WTC11 (cell line): ENCODE results near the gene SPECC1L. TPM values are rescaled to one million over a fixed set of nuclear protein-coding genes. Genes with fewer than 3 reads are reported as not detected.
"Not testable (repeated sequence)": the region's sequence is repeated elsewhere in the genome, so short reads cannot be mapped to it uniquely, and the experiment has no call there.

Experiments used
- ATAC-seq: fragments of 200-7000 bp; cut with Tn5 transposase; 2 replicates; pipeline ENCODE4 v1.10.0; 2021; ENCODE audit warnings: mild to moderate bottlenecking, moderate library complexity
- CTCF ChIA-PET: fragments of 300-600 bp; sonication (Branson Sonifier 250); formaldehyde crosslinking; loops from one replicate; lab custom pipeline; 2021; ENCODE audit warnings: antibody characterized with exemption; lab: Charles Lee
- POLR2A ChIA-PET: fragments of 350-600 bp; sonication (Branson Sonifier 250); formaldehyde crosslinking; loops from one replicate; lab custom pipeline; 2021; ENCODE audit warnings: antibody characterized with exemption; lab: Charles Lee
- DNase-seq: peaks from one replicate; pipeline ENCODE4 v3.0.0; 2021; ENCODE audit warnings: low spot score
- H3K27ac Mint-ChIP-seq: 2 replicates; pipeline ENCODE4 v1.8.0; 2021; ENCODE audit warnings: mixed read lengths
- H3K27me3 Mint-ChIP-seq: 2 replicates; pipeline ENCODE4 v1.8.0; 2021; ENCODE audit warnings: low read depth, mild to moderate bottlenecking, moderate library complexity, mixed read lengths
- H3K36me3 Mint-ChIP-seq: 2 replicates; pipeline ENCODE4 v1.8.0; 2021; ENCODE audit warnings: mixed read lengths
- H3K4me1 Mint-ChIP-seq: 2 replicates; pipeline ENCODE4 v1.8.0; 2022; ENCODE audit warnings: mixed read lengths
- H3K4me3 Mint-ChIP-seq: 2 replicates; pipeline ENCODE4 v1.8.0; 2021; ENCODE audit warnings: mild to moderate bottlenecking, moderate library complexity, mixed read lengths
- H3K9me3 Mint-ChIP-seq: 2 replicates; pipeline ENCODE4 v1.8.0; 2021; ENCODE audit warnings: mixed read lengths
- JUN ChIP-seq: sonication (generic); formaldehyde crosslinking; IDR thresholded peaks from 2 replicates; pipeline ENCODE4 v1.8.0; 2023; ENCODE audit warnings: mild to moderate bottlenecking, missing genetic modification reagents
- KAT7 ChIP-seq: sonication (generic); formaldehyde crosslinking; IDR thresholded peaks from 2 replicates; pipeline ENCODE4 v1.8.1; 2023; ENCODE audit warnings: missing genetic modification reagents, mild to moderate bottlenecking, borderline replicate concordance
- RELA ChIP-seq: sonication (generic); formaldehyde crosslinking; IDR thresholded peaks from 2 replicates; pipeline ENCODE4 v1.8.1; 2022; ENCODE audit warnings: missing genetic modification reagents, mild to moderate bottlenecking, borderline replicate concordance
- SP1 ChIP-seq: sonication (generic); formaldehyde crosslinking; conservative IDR thresholded peaks from 2 replicates; pipeline ENCODE4 v1.8.1; 2022; ENCODE audit warnings: missing genetic modification reagents
- TCF7 ChIP-seq: sonication (generic); formaldehyde crosslinking; IDR thresholded peaks from 2 replicates; pipeline ENCODE4 v1.8.0; 2022; ENCODE audit warnings: mild to moderate bottlenecking, low read depth, missing genetic modification reagents, moderate library complexity
- TEAD4 ChIP-seq: sonication (generic); formaldehyde crosslinking; IDR thresholded peaks from 2 replicates; pipeline ENCODE4 v1.8.0; 2022; ENCODE audit warnings: mild to moderate bottlenecking, missing genetic modification reagents
- ZNF671 ChIP-seq: fragments of 250-450 bp; sonication (Bioruptor Pico); IDR thresholded peaks from 2 replicates; pipeline ENCODE4 v1.8.0; 2021; ENCODE audit warnings: mild to moderate bottlenecking
- total RNA-seq: library from RNA; stranded (reverse); gene quantifications from 3 replicates; pipeline ENCODE4 v1.2.3, GENCODE V29; 2021
- TF ChIP-seq, protein P1 (sequence below): fragments of 250-450 bp; sonication (Bioruptor Pico); IDR thresholded peaks from 2 replicates; pipeline ENCODE4 v1.9.0; 2021; ENCODE audit warnings: mild to moderate bottlenecking, borderline replicate concordance
- TF ChIP-seq, protein P2 (sequence below): sonication (generic); formaldehyde crosslinking; IDR thresholded peaks from 2 replicates; pipeline ENCODE4 v1.8.1; 2022; ENCODE audit warnings: mild to moderate bottlenecking, moderate library complexity, missing genetic modification reagents
- TF ChIP-seq, protein P3 (sequence below): sonication (generic); formaldehyde crosslinking; IDR thresholded peaks from 2 replicates; pipeline ENCODE4 v1.8.0; 2023; ENCODE audit warnings: mild to moderate bottlenecking, missing genetic modification reagents
- TF ChIP-seq, protein P4 (sequence below): fragments of 250-450 bp; sonication (Bioruptor Pico); IDR thresholded peaks from 2 replicates; pipeline ENCODE4 v1.9.0; 2021; ENCODE audit warnings: mild to moderate bottlenecking

SPECC1L gene
- total RNA-seq, 1 experiment from 2014 or later: 44.6 TPM

DNA sequence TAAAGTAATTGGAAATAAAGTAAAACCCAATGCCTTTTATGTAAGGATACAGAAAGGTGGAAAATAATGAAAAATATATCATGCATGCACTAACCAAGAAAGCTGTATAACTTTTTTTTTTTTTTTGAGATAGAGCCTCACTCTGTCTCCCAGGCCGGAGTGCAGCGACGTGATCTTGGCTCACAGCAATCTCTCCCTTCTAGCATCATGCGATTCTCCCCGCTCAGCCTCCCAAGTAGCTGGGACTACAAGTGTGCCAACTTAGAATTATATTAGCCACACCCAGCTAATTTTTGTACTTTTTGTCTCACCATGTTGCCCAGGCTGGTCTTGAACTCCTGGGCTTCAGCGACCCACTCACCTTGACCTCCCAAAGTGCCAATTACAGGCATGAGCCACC is 30.2 kb upstream of the SPECC1L start (continued):
- TF ChIP-seq, protein P1, sequence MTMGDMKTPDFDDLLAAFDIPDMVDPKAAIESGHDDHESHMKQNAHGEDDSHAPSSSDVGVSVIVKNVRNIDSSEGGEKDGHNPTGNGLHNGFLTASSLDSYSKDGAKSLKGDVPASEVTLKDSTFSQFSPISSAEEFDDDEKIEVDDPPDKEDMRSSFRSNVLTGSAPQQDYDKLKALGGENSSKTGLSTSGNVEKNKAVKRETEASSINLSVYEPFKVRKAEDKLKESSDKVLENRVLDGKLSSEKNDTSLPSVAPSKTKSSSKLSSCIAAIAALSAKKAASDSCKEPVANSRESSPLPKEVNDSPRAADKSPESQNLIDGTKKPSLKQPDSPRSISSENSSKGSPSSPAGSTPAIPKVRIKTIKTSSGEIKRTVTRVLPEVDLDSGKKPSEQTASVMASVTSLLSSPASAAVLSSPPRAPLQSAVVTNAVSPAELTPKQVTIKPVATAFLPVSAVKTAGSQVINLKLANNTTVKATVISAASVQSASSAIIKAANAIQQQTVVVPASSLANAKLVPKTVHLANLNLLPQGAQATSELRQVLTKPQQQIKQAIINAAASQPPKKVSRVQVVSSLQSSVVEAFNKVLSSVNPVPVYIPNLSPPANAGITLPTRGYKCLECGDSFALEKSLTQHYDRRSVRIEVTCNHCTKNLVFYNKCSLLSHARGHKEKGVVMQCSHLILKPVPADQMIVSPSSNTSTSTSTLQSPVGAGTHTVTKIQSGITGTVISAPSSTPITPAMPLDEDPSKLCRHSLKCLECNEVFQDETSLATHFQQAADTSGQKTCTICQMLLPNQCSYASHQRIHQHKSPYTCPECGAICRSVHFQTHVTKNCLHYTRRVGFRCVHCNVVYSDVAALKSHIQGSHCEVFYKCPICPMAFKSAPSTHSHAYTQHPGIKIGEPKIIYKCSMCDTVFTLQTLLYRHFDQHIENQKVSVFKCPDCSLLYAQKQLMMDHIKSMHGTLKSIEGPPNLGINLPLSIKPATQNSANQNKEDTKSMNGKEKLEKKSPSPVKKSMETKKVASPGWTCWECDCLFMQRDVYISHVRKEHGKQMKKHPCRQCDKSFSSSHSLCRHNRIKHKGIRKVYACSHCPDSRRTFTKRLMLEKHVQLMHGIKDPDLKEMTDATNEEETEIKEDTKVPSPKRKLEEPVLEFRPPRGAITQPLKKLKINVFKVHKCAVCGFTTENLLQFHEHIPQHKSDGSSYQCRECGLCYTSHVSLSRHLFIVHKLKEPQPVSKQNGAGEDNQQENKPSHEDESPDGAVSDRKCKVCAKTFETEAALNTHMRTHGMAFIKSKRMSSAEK: no peak
- TF ChIP-seq, protein P2, sequence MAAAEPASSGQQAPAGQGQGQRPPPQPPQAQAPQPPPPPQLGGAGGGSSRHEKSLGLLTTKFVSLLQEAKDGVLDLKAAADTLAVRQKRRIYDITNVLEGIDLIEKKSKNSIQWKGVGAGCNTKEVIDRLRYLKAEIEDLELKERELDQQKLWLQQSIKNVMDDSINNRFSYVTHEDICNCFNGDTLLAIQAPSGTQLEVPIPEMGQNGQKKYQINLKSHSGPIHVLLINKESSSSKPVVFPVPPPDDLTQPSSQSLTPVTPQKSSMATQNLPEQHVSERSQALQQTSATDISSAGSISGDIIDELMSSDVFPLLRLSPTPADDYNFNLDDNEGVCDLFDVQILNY (CRISPR knock-in tag): no peak
- TF ChIP-seq, protein P3, sequence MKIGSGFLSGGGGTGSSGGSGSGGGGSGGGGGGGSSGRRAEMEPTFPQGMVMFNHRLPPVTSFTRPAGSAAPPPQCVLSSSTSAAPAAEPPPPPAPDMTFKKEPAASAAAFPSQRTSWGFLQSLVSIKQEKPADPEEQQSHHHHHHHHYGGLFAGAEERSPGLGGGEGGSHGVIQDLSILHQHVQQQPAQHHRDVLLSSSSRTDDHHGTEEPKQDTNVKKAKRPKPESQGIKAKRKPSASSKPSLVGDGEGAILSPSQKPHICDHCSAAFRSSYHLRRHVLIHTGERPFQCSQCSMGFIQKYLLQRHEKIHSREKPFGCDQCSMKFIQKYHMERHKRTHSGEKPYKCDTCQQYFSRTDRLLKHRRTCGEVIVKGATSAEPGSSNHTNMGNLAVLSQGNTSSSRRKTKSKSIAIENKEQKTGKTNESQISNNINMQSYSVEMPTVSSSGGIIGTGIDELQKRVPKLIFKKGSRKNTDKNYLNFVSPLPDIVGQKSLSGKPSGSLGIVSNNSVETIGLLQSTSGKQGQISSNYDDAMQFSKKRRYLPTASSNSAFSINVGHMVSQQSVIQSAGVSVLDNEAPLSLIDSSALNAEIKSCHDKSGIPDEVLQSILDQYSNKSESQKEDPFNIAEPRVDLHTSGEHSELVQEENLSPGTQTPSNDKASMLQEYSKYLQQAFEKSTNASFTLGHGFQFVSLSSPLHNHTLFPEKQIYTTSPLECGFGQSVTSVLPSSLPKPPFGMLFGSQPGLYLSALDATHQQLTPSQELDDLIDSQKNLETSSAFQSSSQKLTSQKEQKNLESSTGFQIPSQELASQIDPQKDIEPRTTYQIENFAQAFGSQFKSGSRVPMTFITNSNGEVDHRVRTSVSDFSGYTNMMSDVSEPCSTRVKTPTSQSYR (CRISPR knock-in tag): no peak
- TF ChIP-seq TCF7 (CRISPR knock-in tag): no peak

DNA sequence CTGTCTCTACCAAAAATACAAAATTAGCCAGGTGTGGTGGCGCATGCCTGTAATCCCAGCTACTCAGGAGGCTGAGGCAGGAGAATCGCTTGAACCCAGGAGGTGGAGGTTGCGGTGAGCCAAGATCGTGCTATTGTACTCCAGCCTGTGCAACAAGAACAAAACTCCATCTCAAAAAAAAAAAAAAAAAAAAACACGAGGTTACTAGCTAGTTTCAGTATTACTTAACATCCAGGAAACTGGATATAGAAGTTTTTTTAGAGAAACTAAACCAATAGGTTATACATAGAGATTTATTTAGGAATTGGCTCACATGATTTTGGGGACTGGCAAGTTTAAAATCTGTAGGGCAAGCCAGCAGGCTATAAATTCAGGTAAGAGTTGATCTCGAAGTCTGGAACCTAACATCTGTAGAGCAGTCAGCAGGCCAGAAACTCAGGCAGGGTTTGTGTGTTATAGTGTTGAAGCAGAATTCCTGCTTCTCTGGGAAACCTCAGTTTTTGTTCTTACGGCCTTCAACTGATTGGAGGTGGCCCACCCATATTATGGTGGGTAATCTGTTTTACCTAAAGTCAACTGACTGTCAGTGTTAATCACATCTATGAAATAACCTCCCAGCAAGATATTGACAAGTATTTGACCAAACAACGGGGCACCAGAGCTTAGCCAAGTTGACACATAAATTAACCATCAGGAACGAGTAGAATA is 29.5 kb upstream of the SPECC1L start:
- H3K9me3 Mint-ChIP-seq, POLR2A ChIA-PET, DNase-seq, H3K27me3 Mint-ChIP-seq, H3K4me3 Mint-ChIP-seq, H3K36me3 Mint-ChIP-seq, ATAC-seq, H3K27ac Mint-ChIP-seq: not testable (repeated sequence)
- peaks cover 15% of the 10 kb centered on the region for H3K4me1 Mint-ChIP-seq
- CTCF ChIA-PET: interaction anchor here (0.6 to 4.8 kb wide), 4 partner anchors 10 to 133 kb away, joined by 3 to 69 read pairs (median 5); no protein-coding TSS in a partner anchor

DNA sequence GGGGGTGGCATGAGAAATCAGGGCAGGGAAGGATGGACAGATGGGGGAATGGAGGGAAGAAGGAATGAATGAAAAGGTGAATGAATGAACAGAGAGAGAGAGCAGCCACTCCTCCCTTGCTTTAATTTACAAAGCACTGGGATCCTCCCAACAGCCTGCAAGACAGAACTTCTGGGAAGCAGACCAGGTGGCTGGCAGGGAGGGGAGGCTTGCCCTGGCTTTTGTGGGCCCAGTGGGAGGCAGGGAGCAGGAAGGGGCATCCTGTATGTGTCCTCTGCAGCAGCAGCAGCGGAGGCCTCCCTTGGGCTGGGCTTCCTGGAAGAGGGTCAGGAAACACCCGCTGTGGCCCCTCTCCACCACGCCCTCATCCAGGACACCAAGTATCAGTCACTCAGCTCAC is 27.2 kb upstream of the SPECC1L start:
- H3K27me3 Mint-ChIP-seq, ATAC-seq, H3K4me3 Mint-ChIP-seq, POLR2A ChIA-PET, DNase-seq, H3K27ac Mint-ChIP-seq, H3K9me3 Mint-ChIP-seq, H3K36me3 Mint-ChIP-seq: not testable (repeated sequence)
- H3K4me1 Mint-ChIP-seq: peaks cover 18% of the 10 kb centered on the region
- CTCF ChIA-PET: interaction anchor here (1.1 to 4.8 kb wide), 22 partner anchors 12 to 212 kb away, joined by 3 to 69 read pairs (median 5); partner anchors contain the start of genes SPECC1L and SUSD2

DNA sequence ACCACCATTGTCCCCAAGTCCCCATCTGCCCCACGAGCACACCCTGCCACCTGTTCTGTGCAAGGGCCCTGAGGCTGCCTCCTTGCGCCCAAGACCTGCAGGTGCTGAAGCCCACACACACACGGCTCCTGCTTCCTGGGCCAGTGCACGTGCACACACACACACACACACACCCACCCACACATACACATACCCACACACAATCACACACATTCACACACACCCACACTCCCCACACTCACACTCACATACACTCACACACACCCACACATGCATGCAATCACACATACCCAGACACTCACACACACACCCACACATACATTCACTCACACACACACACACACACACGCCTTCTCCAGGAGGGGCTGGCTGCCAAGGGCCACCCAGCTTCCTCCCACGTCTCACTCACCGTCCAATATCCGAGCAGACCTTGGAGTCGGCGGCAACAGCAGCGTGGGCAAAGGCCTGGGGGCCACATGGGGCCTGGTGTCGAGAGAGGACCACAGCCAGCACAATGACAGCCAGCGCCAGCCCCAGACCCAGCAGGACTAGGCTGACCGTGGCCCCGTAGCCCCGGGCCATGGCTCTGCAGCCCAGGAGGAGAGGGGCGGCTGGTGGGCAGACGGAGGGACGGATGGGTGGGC is 26.4 kb upstream of the SPECC1L start:
- TF ChIP-seq, protein P4, sequence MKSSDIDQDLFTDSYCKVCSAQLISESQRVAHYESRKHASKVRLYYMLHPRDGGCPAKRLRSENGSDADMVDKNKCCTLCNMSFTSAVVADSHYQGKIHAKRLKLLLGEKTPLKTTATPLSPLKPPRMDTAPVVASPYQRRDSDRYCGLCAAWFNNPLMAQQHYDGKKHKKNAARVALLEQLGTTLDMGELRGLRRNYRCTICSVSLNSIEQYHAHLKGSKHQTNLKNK: no peak
- TF ChIP-seq ZNF671 (no peak), KAT7 (CRISPR knock-in tag) (no peak), SP1 (CRISPR knock-in tag) (no peak), JUN (CRISPR knock-in tag) (no peak), RELA (CRISPR knock-in tag) (no peak), TEAD4 (no peak)
- Mint-ChIP-seq H3K27me3 (no peaks in the 10 kb centered on the region), H3K27ac (no peak overlapping the region), H3K4me1 (peaks cover 18% of the 10 kb centered on the region), H3K9me3 (no peaks in the 10 kb centered on the region), H3K4me3 (no peak overlapping the region), H3K36me3 (no peaks in the 10 kb centered on the region)
- ATAC-seq: no peak
- no peak for DNase-seq
- ChIA-PET CTCF (interaction anchor here (2.2 to 2.3 kb wide), 2 partner anchors 54 to 55 kb away, joined by 15 to 42 read pairs; no protein-coding TSS in a partner anchor), POLR2A (no interaction called here)

DNA sequence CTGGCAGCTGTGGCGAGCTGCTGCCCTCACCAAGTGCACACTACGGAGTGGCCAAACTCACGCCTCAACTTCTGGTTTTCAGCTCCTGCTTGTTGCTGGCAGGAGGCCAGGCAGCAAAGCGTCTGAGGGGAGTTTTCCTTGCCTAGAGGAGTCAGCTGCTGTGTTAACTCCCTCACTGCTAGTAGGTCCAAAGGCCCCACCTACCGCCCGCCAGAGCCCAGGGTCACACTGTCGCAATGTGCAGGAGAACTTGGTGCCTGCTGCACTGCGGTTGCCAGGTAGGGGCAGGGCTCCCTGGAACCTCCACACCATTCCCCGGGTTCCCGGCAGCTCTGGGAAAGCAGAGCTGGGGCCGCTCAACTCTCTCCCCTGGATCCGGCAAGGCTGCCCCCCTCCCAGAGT is 25.6 kb upstream of the SPECC1L start, which contains the start of gene GGT5:
TSS of gene GGT5 (minus strand) at position 53 of the 402 bp plus-strand sequence. CDS start 357 bp downstream, outside the sequence.
- H3K9me3 Mint-ChIP-seq, ATAC-seq, H3K36me3 Mint-ChIP-seq, POLR2A ChIA-PET, H3K27me3 Mint-ChIP-seq, DNase-seq, H3K27ac Mint-ChIP-seq, H3K4me3 Mint-ChIP-seq: not testable (repeated sequence)
- H3K4me1 Mint-ChIP-seq: peaks cover 18% of the 10 kb centered on the region
- CTCF ChIA-PET: interaction anchor here (1.2 to 2.2 kb wide), 3 partner anchors 14 to 64 kb away, joined by 3 to 15 read pairs (median 3); partner anchors contain the start of gene SUSD2

DNA sequence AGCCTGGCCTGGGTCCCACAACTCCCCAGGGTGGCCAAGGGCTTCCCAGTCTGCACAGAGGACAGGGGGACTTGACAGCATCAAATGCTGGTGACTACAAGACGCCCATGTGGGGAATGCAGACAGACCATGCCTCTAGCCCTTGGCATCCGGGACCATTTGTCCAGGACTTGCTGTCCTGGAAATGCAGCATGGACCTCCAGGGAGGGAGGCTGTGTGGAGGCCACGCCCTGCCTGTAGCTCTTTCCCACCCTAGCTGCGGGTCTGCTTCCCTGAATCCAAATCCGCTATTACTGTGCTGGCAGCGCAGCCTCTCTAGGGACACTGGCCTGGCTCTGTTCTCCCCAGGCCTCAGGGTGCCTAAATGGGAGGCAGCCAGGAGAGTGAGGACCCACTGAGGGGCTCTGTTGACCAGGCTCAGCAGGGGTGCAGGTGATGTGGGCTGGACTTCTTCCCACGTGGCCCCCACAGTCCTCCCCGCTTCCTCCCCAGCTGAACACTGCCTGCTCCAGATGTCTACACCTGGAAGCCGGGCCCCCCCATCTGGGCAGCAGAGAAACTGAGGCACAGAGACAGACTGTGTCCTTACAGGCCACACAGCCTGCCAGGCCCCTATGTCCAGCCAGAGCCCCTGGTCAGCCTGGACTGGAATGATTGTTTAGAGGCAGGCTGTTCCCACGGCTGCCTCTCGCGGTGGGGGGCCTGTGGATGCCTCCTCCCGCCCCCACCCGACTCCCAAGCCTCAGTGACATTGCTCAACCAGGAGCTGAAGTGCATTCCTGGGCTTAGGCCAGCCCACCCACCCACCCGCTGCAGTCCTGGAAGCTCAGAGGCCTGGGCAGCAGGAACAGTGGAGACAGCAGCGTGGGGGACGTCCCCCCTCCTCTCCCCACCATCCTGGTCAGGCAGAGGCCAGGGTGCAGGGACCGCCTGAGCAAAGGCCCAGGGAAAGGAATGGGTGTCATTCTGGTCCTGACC is 24.8 kb upstream of the SPECC1L start:
- CTCF ChIA-PET: interaction anchor here (1.2 to 2.2 kb wide), 3 partner anchors 15 to 65 kb away, joined by 3 to 15 read pairs (median 3); partner anchors contain the start of gene SUSD2
- H3K4me3 Mint-ChIP-seq, H3K27me3 Mint-ChIP-seq, H3K27ac Mint-ChIP-seq, H3K9me3 Mint-ChIP-seq, DNase-seq, H3K36me3 Mint-ChIP-seq, POLR2A ChIA-PET, ATAC-seq: not testable (repeated sequence)
- peaks cover 18% of the 10 kb centered on the region for H3K4me1 Mint-ChIP-seq
